ENCODE measurements around the gene GABRD.

DNA sequence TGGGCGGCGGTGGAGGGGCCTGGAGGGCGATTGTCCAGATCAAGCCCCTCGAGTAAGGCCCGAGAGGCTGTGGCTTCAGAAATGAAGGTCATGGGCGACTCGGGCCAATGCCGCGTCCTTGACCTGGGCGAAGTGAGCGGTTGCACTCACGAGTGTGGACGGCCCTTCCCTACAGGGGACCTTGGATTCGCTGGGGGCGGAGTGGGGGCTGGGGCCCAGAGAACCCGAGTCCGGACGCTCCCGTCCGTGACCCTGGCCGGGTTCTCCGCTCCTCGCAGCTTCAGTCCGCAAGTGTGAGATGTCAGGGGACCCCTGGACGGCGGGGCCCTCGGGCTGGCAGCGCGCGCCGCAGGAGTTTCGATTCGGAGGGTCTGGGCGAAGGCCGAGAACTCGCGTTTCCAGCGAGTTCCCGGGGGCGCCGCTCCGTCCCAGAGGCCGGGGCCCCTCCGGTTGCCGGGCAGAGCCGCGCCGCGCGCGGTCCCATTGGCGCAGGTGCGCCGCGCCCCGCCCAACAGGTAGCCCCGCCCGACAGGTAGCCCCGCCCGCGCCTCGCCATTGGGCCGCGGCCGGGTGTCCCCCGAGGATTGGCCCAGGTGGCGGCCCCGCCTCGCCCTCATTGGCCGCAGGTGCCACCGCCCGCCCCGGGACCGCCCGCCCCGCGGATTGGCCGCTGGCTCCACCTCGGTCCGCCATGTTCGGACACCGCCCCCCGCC lies 30.7 kb downstream of the GABRD start, which contains the start of gene PRKCZ:
- TF ChIP-seq POLR2AphosphoS5 (IDR thresholded peaks at IDR 0.05; ENCODE audit: low read depth, low read length): no peak
- no peak for TF ChIP-seq REST (IDR thresholded peaks at IDR 0.05; ENCODE audit: insufficient read depth in 1 of 2, low read depth in 2 of 2, low read length in 2 of 2)
- no peak for TF ChIP-seq SIN3A (IDR thresholded peaks at IDR 0.05; ENCODE audit: borderline replicate concordance, insufficient read depth, low read length)
- no peak for TF ChIP-seq TAF1 (IDR thresholded peaks at IDR 0.05; ENCODE audit: borderline replicate concordance, insufficient read depth, low read length)

Data from PFSK-1 (cell line).